HL-60 (cell line): Measurements from ENCODE around the gene ITGB3.
A peak's percentile ranks its signal among the peaks of the same experiment; 100 is the strongest.

Source experiments
- CTCF ChIP-seq: IDR thresholded peaks from one replicate; pipeline ENCODE4 v1.5.1; 2011; ENCODE audit warnings: low read length, control low read depth, inconsistent platforms; ENCODE audit not compliant: insufficient read depth
- GABPA ChIP-seq: IDR thresholded peaks from 2 replicates; pipeline ENCODE4 v1.6.1; 2012; ENCODE audit warnings: low read depth
- POLR2AphosphoS5 ChIP-seq: IDR thresholded peaks from 2 replicates; pipeline ENCODE4 v1.6.1; 2012; ENCODE audit warnings: low read depth
- REST ChIP-seq: IDR thresholded peaks from 2 replicates; pipeline ENCODE4 v1.6.1; 2012; ENCODE audit warnings: low read depth; ENCODE audit not compliant: insufficient replicate concordance
- SPI1 ChIP-seq: IDR thresholded peaks from 2 replicates; pipeline ENCODE4 v1.6.1; 2012; ENCODE audit warnings: low read depth, mild to moderate bottlenecking, borderline replicate concordance

DNA sequence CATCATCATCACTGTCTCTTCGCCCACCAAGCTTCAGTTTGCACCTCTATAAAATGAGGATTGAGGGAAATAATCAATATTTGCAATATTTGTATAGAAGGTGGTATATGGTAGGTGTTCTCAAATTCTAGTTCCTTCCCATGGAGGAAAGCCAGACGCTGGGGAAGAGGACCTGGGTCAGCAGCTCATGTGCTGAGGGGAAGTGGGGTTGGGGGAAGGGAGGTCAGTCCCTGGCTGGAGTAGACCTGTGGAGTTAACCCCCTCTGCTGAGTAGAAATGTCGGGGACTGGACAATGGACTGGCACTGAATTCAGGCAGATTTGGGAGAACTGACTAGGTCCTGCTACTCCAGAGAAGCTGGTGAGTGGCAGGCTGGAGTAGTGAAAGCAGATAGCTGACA lies 12.8 kb upstream of the ITGB3 start:
- no peak for TF ChIP-seq CTCF
- TF ChIP-seq POLR2AphosphoS5: no peak
- peak; percentile 37; the same call in 1 of the 2 replicates for TF ChIP-seq SPI1
- no peak for TF ChIP-seq GABPA
- TF ChIP-seq REST: no peak
